ENCODE measurements around the gene SLIT3. TPM values are rescaled to one million over a fixed set of nuclear protein-coding genes. Genes with fewer than 3 reads are reported as not detected.

SLIT3 gene
- total and polyA plus RNA-seq, 2 experiments from 2014 or later: 0.59 to 0.71 TPM

DNA sequence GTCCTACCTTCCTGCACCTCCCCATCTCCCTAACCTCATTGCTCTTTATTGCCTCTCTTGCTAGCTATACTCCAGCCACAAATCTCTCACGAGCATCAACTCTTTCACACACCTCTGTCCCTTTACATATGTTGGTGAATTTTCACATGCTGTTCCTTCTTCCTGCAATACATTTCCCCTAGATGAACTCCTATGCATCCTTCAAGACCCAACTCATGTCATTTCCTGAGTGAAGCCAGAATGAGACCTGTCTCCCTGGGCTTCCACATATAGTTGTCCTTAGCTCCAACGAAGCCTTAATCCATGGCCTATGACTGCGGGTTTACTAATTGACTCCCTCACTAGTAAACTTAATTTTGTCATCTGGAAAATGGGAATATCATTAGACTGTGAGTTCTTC lies 424.5 kb downstream of the SLIT3 start:
- H3K4me1 ChIP-seq (ENCODE audit: insufficient read depth): peaks cover 9% of the 10 kb centered on the region
- H3K36me3 ChIP-seq (ENCODE audit: insufficient read depth): no peaks in the 10 kb centered on the region
- Mint-ChIP-seq H3K9me3 (no peaks in the 10 kb centered on the region), H3K27me3 (ENCODE audit: insufficient read depth, low read depth, poor library complexity) (peaks cover 1% of the 10 kb centered on the region), H3K36me3 (ENCODE audit: low read depth) (no peaks in the 10 kb centered on the region), H3K4me1 (peaks cover 32% of the 10 kb centered on the region), H3K27ac (no peak overlapping the region), H3K4me3 (no peak overlapping the region)
- no peak overlapping the region for H3K27ac ChIP-seq (ENCODE audit: low read depth)
- no peaks in the 10 kb centered on the region; the same call in 1 of the 2 replicates for H4K20me1 ChIP-seq (replicated peaks; ENCODE audit: insufficient read depth)
- no peak overlapping the region for H3K4me3 ChIP-seq
- no peaks in the 10 kb centered on the region for H3K9me2 ChIP-seq (ENCODE audit: insufficient read depth)
- no peak for DNase-seq (ENCODE audit: low spot score)
- no peaks in the 10 kb centered on the region for H3F3A ChIP-seq (replicated peaks; ENCODE audit: low read depth)
- no peaks in the 10 kb centered on the region for H3K79me2 ChIP-seq (replicated peaks; ENCODE audit: insufficient read depth)
- TF ChIP-seq CTCF (conservative IDR thresholded peaks at IDR 0.05; ENCODE audit: low read depth in 2 of 2) (no peak), ZNF114 (CRISPR knock-in tag; IDR thresholded peaks at IDR 0.05) (no peak), ZNF462 (CRISPR knock-in tag; IDR thresholded peaks at IDR 0.05) (no peak), EZH2 (IDR thresholded peaks at IDR 0.05; ENCODE audit: low read depth, unreplicated experiment) (no peak), REST (IDR thresholded peaks at IDR 0.05; ENCODE audit: unreplicated experiment) (no peak), JUNB (IDR thresholded peaks at IDR 0.05; ENCODE audit: unreplicated experiment) (no peak), STAT1 (IDR thresholded peaks at IDR 0.05; ENCODE audit: unreplicated experiment) (no peak), ZNF331 (CRISPR knock-in tag; IDR thresholded peaks at IDR 0.05; ENCODE audit: low read depth) (no peak), NANOG (IDR thresholded peaks at IDR 0.05; ENCODE audit: borderline replicate concordance) (no peak)
- TF ChIP-seq, protein P1, sequence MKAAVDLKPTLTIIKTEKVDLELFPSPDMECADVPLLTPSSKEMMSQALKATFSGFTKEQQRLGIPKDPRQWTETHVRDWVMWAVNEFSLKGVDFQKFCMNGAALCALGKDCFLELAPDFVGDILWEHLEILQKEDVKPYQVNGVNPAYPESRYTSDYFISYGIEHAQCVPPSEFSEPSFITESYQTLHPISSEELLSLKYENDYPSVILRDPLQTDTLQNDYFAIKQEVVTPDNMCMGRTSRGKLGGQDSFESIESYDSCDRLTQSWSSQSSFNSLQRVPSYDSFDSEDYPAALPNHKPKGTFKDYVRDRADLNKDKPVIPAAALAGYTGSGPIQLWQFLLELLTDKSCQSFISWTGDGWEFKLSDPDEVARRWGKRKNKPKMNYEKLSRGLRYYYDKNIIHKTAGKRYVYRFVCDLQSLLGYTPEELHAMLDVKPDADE (IDR thresholded peaks at IDR 0.05): no peak
- no peak overlapping the region for H3K4me2 ChIP-seq
- no peak for ATAC-seq
- H2AFZ ChIP-seq: no peak overlapping the region
- no peaks in the 10 kb centered on the region for H3K27me3 ChIP-seq (ENCODE audit: insufficient read depth)

Measured in GM23338 (cell line).